DND-41 (cell line): Measurements from ENCODE around the gene ITFG1.
"Not testable (repeated sequence)": the region's sequence is repeated elsewhere in the genome, so short reads cannot be mapped to it uniquely, and the experiment has no call there.

Source experiments
- ATAC-seq: fragments of 200-7000 bp; cut with Tn5 transposase; 3 replicates; pipeline ENCODE4 v1.9.1; 2021; ENCODE audit warnings: low read depth; ENCODE audit not compliant: insufficient read depth
- DNase-seq: peaks from one replicate; pipeline ENCODE4 v3.0.0-alpha.2; 2020
- H2AFZ ChIP-seq: 2 replicates; pipeline ENCODE4 v1.6.0; 2012; ENCODE audit warnings: low read depth, low read length
- H3K27ac ChIP-seq: 2 replicates; pipeline ENCODE4 v1.5.1; 2012; ENCODE audit warnings: low read length, inconsistent platforms
- H3K27me3 ChIP-seq: fragments of 200-600 bp; sonication (generic); 2 replicates; pipeline ENCODE4 v1.6.0; 2012; ENCODE audit warnings: low read length, mild to moderate bottlenecking, inconsistent platforms; ENCODE audit not compliant: insufficient read depth, poor library complexity
- H3K36me3 ChIP-seq: 2 replicates; pipeline ENCODE4 v1.5.1; 2012; ENCODE audit warnings: low read length, inconsistent platforms; ENCODE audit not compliant: insufficient read depth
- H3K4me1 ChIP-seq: 2 replicates; pipeline ENCODE4 v1.5.1; 2012; ENCODE audit warnings: mild to moderate bottlenecking, low read length; ENCODE audit not compliant: insufficient read depth
- H3K4me2 ChIP-seq: 2 replicates; pipeline ENCODE4 v1.6.0; 2012; ENCODE audit warnings: mild to moderate bottlenecking, moderate library complexity, low read length, inconsistent platforms; ENCODE audit not compliant: insufficient read depth
- H3K4me3 ChIP-seq, 2 experiments: fragments of 200-600 bp in 1 of 2; shearing (Covaris generic) in 1 of 2; 2 replicates each; pipeline ENCODE4 v1.5.1; 2012 to 2016; ENCODE audit warnings: inconsistent platforms in 2 of 2, low read length in 2 of 2, mild to moderate bottlenecking in 2 of 2, low read depth in 1 of 2, moderate library complexity in 1 of 2
- H3K79me2 ChIP-seq: 2 replicates; pipeline ENCODE4 v1.6.0; 2012; ENCODE audit warnings: low read length, inconsistent platforms; ENCODE audit not compliant: insufficient read depth
- H3K9ac ChIP-seq: 2 replicates; pipeline ENCODE4 v1.6.0; 2012; ENCODE audit warnings: low read depth, mild to moderate bottlenecking, inconsistent platforms, low read length, moderate library complexity
- H3K9me3 ChIP-seq: 2 replicates; pipeline ENCODE4 v1.5.1; 2012; ENCODE audit warnings: low read length, moderate library complexity, mild to moderate bottlenecking, inconsistent platforms; ENCODE audit not compliant: insufficient read depth, severe bottlenecking
- H4K20me1 ChIP-seq: 2 replicates; pipeline ENCODE4 v1.6.0; 2012; ENCODE audit warnings: low read length; ENCODE audit not compliant: insufficient read depth
- EZH2 ChIP-seq: IDR thresholded peaks from 3 replicates; pipeline ENCODE4 v1.6.1; 2012; ENCODE audit warnings: borderline replicate concordance, low read depth, mild to moderate bottlenecking, moderate library complexity, low read length, inconsistent platforms; ENCODE audit not compliant: severe bottlenecking
- TF ChIP-seq, protein P1 (sequence below): IDR thresholded peaks from 2 replicates; pipeline ENCODE4 v1.5.1; 2012; ENCODE audit warnings: borderline replicate concordance, low read length, moderate library complexity, mild to moderate bottlenecking; ENCODE audit not compliant: poor library complexity, severe bottlenecking; ENCODE audit errors: extremely low read depth

The ITFG1 gene

DNA sequence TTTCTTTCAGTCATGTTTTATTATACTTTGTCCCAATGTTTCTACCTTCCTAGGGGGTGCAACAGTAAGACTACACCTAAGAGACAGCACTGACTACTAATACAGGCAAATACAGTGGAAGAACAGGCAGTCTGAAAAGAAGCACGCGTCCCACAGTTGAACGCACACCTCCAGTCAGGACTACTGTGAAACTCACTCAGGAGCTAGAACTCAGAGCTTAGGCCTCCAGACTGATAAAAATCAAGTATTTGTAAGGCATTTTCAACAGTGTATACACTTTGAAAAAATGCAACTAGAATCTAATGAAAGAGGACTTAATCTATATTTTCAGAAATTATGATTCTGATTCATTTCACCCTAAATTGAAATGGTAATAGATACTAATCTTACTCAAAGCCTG lies 14.4 kb downstream of the ITFG1 start:
- H3K79me2 ChIP-seq = peaks cover 9% of the 10 kb centered on the region; the same call in 1 of the 2 replicates
- ATAC-seq = no peak

DNA sequence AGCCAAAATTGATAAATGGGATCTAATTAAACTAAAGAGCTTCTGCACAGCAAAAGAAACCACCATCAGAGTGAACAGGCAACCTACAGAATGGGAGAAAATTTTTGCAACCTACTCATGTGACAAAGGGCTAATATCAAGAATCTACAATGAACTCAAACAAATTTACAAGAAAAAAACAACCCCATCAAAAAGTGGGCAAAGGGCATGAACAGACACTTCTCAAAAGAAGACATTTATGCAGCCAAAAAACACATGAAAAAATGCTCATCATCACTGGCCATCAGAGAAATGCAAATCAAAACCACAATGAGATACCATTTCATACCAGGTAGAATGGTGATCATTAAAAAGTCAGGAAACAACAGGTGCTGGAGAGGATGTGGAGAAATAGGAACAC lies 18.0 kb downstream of the ITFG1 start:
- not testable (repeated sequence) for H3K4me2 ChIP-seq, H2AFZ ChIP-seq, H3K9me3 ChIP-seq, H4K20me1 ChIP-seq, H3K9ac ChIP-seq, H3K4me3 ChIP-seq, H3K79me2 ChIP-seq, H3K27ac ChIP-seq, ATAC-seq, H3K4me1 ChIP-seq, H3K27me3 ChIP-seq, DNase-seq
- peaks cover 21% of the 10 kb centered on the region; the same call in 1 of the 2 replicates for H3K36me3 ChIP-seq

More for the DNA sequence above, 14.4 kb downstream of the ITFG1 start:
- Histone ChIP-seq H3K27me3 (no peaks in the 10 kb centered on the region), H3K36me3 (peaks cover 42% of the 10 kb centered on the region), H3K4me3 (no peak overlapping the region), H2AFZ (no peak overlapping the region), H4K20me1 (no peaks in the 10 kb centered on the region), H3K9ac (no peak overlapping the region), H3K27ac (no peak overlapping the region), H3K4me1 (no peaks in the 10 kb centered on the region), H3K4me2 (no peak overlapping the region), H3K9me3 (no peaks in the 10 kb centered on the region)
- DNase-seq = no peak
- TF ChIP-seq, protein P1, sequence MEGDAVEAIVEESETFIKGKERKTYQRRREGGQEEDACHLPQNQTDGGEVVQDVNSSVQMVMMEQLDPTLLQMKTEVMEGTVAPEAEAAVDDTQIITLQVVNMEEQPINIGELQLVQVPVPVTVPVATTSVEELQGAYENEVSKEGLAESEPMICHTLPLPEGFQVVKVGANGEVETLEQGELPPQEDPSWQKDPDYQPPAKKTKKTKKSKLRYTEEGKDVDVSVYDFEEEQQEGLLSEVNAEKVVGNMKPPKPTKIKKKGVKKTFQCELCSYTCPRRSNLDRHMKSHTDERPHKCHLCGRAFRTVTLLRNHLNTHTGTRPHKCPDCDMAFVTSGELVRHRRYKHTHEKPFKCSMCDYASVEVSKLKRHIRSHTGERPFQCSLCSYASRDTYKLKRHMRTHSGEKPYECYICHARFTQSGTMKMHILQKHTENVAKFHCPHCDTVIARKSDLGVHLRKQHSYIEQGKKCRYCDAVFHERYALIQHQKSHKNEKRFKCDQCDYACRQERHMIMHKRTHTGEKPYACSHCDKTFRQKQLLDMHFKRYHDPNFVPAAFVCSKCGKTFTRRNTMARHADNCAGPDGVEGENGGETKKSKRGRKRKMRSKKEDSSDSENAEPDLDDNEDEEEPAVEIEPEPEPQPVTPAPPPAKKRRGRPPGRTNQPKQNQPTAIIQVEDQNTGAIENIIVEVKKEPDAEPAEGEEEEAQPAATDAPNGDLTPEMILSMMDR = no peak
- TF ChIP-seq EZH2 = no peak

DNA sequence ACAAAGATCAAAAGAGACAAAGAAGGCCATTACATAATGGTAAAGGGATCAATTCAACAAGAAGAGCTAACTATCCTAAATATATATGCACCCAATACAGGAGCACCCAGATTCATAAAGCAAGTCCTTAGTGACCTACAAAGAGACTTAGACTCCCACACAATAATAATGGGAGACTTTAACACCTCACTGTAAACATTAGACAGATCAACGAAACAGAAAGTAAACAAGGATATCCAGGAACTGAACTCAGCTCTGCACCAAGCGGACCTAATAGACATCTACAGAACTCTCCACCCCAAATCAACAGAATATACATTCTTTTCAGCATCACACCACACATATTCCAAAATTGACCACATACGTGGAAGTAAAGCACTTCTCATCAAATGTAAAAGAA lies 20.8 kb downstream of the ITFG1 start:
- not testable (repeated sequence) for H3K9ac ChIP-seq, H3K4me1 ChIP-seq, H3K4me2 ChIP-seq, H2AFZ ChIP-seq, ATAC-seq, H3K27ac ChIP-seq, H4K20me1 ChIP-seq, H3K36me3 ChIP-seq, H3K27me3 ChIP-seq, DNase-seq, H3K4me3 ChIP-seq, H3K79me2 ChIP-seq, H3K9me3 ChIP-seq

DNA sequence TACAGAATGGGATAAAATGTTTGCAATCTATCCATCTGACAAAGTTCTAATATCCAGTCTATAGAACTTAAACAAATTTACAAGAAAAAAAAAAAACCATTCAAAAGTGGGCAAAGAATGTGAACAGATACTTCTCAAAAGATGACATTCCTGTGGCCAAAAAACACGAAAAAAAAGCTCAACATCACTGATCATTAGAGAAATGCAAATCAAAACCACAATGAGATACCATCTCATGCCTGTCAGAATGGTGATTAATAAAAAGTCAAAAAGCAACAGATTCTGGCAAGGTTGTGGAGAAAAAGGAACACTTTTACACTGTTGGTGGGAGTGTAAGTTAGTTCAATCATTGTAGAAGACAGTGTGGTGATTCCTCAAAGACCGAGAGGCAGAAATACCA lies 26.6 kb downstream of the ITFG1 start:
- not testable (repeated sequence) for ATAC-seq, H3K4me1 ChIP-seq, H4K20me1 ChIP-seq, H2AFZ ChIP-seq, H3K27ac ChIP-seq, DNase-seq, H3K4me2 ChIP-seq, H3K9me3 ChIP-seq, H3K27me3 ChIP-seq, H3K9ac ChIP-seq, H3K4me3 ChIP-seq
- Histone ChIP-seq H3K79me2 (peaks cover 19% of the 10 kb centered on the region; the same call in 1 of the 2 replicates), H3K36me3 (peaks cover 11% of the 10 kb centered on the region; the same call in 1 of the 2 replicates)

DNA sequence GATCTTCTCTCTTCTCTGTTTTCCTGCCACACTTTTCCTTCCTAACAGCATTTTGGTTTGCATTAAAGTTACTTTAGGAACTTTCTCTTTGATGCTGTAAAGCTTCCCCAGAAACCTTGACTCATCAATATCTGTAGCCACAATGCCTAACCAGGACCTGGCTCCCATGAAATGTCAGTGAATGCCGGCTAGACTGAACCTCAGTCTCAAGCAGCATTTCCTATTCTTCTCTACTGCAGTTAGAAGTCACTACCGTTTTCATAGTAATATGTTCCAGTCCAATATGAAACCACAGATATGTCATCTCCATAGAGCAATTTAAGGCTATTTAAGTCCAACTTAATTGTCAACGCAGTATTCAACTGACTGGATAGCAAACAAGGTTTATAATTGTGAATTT lies 28.9 kb downstream of the ITFG1 start:
- Histone ChIP-seq H3K27me3 (no peaks in the 10 kb centered on the region), H3K4me3 (no peak overlapping the region), H3K79me2 (peaks cover 17% of the 10 kb centered on the region; the same call in 1 of the 2 replicates), H3K27ac (no peak overlapping the region), H3K9me3 (no peaks in the 10 kb centered on the region), H4K20me1 (peaks cover 5% of the 10 kb centered on the region), H2AFZ (no peak overlapping the region), H3K4me1 (no peaks in the 10 kb centered on the region), H3K4me2 (no peak overlapping the region), H3K36me3 (peaks cover 22% of the 10 kb centered on the region), H3K9ac (no peak overlapping the region)
- ATAC-seq (no peak), DNase-seq (no peak)
- TF ChIP-seq, protein P1 = no peak
- TF ChIP-seq EZH2 = no peak
